HG02571 (cell line): ENCODE data around the gene BCAS1.

Source experiments
- ATAC-seq: cut with Tn5 transposase; IDR thresholded peaks from one replicate; pipeline ENCODE4 v1.9.1; 2021; ENCODE audit warnings: mild to moderate bottlenecking, moderate library complexity; ENCODE audit not compliant: unreplicated experiment

The BCAS1 gene

DNA sequence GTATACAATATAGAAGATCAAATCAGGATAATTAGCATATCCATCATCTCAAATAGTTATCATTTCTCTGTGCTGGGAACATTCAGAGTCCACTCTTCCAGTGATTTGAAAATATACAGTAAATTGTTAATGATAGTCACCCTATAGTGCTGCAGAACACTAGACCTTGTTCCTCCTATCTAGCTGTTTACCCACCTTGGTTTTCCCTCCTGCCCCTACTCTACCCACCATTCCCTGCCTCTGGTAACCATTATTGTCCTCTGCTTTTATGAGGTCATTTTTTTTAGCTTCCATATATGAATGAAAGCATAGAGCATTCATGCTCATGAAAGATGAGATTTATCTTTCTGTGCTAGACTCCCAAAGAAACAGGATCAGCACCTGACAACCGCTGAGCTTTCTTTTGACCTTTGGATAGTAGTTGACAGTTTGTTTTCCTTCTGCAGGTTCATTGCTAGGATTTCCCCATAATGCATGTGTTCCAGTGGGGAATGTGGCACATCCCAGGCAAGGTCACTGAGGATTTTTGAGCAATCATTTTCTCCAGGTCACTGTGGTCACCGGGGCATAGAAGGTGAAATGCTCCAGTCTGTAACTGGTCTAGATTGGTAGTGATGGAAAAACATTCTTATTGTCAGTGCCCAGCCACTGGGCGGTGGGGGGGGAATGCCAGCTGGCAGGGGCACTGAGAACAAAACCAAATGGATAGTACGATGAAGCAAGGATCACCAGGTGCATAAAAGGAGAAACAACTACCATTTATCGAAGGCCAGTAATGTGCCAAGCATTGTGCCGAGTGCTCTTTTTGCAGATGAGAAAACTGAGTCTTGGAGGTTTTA, 33.6 kb upstream of the BCAS1 start:
- no peak for ATAC-seq

DNA sequence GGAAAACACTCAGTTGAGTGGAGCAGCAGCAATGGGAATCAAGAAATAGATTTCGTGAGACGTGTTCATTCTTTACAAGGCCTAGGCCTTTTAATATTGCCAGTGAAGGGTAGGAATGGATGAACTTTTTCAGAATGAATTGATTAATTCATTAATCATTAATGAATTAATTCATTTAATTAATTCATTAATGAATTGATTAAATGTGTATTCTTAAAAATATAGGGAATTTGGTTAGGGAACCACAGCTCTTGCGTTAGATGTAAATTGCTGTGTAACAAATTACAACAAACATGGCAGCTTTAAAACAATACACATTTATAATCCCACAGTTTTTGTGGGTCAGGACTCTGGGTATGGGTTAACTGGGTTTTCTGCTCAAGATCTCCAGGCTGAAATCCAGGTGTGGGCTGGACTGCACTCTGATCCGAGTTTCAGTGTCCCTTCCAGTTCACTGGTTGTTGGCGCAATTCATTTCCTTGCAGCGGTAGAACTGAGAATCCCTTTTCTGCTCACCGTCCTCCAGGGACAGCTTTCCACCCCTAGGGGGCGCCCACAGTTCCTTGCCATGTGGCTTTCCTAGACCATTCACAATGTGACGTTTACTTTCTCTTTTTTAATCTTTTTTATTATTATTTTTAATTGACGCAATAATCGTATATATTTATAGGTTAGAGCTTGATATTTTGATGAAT, 32.8 kb upstream of the BCAS1 start:
- peak; percentile 77 for ATAC-seq

DNA sequence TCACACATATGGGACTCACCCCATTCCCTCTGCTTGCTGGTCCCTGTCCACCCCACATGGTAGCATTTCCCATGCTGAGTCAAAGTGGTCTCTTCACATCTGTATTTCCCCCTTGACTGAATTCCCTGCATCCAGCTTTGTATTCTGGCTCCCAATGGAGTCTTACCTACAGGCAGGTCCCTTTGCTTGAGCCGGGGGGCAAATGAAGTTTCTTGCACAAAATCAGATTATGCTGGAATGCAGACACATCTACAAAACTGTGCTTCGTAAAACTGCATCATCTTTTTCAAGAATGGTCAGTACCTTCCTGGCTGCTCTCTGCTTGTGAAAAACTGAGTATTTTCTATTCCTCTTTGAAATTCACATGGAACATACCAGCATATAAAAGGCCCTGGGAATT, 32.1 kb upstream of the BCAS1 start:
- no peak for ATAC-seq

DNA sequence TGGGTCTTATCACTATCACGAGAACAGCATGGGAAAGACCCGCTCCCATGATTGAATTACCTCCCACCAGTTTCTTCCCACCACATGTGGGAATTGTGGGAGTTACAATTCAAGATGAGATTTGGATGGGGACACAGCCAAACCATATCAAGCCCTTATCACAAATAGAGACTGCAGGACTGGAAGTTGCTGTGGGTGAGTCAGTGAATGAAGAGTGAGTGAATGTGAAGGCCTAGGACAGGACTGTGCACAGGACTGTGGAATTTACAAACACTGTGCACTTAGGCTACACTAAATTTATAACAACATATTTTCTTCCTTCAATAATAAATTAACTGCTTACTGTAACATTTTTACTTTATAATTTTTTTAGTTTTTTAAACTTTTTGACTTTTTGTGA, 30.2 kb upstream of the BCAS1 start:
- ATAC-seq = no peak

DNA sequence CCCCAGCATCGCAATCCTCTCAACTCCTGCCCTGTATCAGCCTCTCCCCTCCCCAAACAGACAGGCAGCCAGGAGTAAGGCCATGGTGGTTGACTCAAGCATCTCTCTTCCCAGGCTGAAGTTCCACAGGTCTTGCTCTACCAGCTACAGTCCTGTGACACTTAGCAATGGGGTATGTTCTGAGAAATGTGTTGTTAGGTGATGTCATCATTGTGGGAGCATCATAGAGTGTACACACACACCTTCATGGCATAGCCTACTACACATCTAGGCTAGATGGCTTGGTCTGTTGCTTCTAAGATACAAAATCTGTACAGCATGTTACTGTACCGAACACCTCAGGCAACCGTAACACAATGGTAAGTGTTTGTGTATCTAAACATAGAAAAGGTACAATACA, 29.5 kb upstream of the BCAS1 start:
- no peak for ATAC-seq

DNA sequence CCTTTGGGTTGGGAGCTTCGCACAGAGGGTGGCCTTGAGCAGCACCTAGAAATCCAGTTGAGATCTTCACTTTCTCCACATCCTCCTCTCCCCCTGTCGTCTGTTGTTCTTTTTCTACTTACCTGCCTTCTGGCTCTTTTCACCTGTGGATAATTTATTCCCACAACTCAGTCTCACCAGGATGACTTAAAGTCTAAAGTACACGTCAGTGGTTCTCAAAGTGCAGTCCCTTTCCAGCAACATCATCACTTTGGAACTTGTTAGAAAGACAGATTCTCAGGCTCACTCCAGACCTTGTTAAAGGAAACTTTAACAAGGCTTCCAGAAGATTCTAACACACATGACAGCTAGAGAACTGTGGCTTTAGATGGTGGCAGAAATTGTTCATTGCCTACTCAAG, 27.7 kb upstream of the BCAS1 start:
- ATAC-seq = no peak

DNA sequence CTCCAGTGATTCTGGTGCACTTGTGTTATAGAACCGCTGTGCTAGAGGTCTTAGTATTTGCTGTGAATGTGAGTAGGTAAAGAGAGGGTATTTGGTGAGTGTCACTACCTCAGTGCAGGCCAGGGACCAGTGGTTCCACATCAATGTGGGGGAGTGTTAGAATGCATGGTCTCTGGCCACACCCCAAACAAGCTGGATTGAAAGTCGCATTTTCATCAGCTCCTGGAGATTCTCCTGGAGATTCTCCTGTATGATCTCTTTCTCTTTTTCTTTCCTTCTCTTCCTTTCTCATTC, 26.8 kb upstream of the BCAS1 start:
- ATAC-seq = no peak

DNA sequence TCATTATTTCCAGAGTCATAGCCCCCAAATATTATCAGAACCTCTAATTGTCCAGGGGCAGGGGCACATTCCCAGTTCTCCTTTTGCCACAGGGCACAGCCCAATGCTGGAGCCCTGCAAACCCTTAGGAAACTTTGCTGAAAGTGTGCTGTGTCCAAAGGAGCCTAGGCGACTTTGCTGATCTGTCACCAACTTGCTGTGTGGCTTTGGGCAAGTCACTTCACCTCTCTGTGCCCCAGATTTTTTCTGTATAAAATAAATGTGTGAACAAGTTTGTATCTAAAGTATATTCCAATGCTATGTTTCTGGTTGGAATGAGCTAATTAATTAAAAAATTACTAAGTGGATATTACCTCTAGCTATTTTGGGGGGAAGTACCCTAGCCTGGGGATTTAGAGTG, 25.4 kb upstream of the BCAS1 start:
- no peak for ATAC-seq

DNA sequence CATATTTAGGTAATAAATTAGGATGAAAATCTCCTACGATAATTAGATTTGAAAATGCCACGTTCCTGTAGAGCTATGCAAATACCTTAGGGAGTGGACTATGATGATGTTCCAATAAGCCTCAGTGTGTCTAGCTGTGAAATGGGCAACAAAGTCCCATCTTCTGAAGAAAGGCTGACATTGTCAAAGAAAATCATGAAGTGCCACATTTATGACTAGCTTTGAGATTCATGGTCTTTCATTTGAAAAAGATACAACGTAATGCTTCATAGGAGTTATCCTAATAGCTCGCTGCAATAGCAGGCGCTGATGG, 23.8 kb upstream of the BCAS1 start:
- no peak for ATAC-seq

DNA sequence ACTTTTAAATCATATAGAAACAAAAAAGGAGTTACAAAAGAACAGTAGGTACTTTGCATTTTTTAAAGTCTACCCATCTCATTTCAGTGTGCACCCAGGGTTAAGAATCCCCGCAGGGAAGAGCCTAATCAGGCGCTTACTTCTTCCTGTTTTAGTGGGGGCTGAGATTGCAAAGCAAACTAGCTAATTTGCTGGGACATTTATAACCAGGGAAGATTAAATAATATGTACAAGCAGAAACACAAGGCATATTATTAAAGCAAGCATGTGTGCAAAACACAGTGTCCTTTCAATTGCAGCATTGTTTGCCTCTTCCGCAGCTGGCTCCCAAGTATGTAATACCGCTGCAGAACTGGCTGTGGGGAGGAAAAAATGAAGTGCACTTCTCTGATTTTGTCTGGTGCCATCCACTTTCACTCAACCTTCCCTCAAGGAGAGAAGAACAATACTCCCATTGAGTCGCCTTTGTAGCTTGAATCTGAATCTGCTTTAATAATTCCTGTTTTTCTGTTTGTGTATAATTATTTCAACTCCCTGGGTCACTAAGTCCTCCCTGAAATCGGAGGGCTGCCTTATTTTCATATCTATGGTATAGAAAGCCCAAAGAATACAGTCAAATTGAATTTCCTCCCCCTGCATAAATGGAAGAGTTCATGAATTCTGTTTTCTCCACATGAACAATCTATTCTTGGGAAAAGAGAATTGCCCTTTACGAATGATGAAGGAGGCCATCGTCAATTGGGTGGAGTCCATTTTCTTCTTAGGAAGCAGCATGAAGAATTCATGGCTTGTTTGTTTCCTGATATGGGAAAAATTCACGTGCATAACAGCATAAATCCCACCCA, 23.3 kb upstream of the BCAS1 start:
- ATAC-seq = no peak

DNA sequence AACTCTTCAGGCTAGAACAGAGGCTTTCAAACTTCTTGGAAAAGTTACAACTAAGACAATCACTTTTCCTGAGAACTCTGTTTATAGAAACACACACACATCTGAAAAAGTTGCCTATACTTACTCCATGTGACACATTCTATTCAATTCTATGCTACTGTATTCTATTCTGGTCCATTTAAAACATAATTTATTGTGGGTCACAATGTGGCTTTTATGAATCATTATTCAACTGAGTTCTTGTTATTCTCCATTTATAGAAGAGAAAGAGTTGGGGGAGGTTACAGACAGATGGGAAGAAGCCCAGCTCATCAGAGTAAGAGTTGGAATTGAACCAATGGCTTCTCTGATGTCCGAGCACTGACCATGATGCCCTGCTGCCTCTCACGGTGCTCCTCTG, 21.6 kb upstream of the BCAS1 start:
- no peak for ATAC-seq

DNA sequence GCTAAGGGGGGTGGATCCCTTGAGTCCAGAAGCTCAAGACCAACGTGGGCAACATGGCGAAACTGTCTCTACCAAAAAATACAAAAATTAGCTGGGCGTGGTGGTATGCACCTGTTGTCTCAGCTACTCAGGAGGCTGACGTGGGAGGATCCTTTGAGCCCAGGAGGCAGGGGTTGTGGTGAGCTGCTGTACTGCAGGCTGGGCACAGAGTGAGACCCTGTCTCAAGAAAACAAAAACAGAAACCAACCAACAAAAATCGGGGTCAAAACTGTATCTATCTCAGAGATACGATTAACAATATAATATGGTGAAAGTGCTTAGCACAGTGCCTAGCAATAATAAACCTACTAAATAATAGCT, 20.7 kb upstream of the BCAS1 start:
- ATAC-seq = no peak

DNA sequence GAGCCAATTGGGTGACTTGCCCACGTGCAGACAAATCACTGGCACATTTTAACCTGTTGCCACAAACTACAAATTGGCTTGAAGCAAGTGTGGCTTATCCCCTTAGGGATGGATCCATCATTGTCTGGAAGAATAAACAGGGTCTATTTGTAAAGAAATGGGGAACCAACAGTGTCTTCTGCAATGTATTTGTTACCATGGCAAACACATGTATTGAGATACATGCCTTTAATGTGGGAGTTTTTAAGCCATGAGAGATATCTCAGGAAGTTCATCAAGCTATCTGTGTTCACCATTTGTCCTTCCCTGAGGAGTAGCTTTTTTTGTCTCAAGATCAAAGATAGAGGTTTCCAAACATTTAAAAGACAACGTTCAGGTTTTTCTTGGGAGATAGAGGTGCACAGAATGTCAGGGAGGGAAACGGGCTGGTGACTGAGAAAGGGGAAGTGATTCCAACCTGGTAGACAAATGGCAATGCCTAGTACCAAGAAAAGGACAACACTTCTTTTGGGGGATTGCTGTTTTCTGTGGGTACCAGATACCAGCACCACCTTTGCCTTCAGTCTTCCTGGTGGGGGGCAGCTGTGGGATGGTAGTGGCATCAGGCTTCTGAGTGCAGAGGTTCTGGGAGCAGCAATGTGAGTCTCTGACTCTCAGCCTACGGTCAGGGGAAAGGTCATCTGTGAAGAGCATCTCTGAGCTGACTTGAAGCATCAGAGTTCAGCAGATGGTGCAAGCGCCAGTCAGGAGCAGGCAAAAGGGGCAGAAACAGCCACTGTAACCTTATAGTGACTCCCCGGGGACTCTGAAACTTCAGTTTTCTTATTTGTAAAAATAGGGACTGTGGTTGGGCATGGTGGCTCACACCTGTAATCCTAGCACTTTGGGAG, 20.1 kb upstream of the BCAS1 start:
- no peak for ATAC-seq

DNA sequence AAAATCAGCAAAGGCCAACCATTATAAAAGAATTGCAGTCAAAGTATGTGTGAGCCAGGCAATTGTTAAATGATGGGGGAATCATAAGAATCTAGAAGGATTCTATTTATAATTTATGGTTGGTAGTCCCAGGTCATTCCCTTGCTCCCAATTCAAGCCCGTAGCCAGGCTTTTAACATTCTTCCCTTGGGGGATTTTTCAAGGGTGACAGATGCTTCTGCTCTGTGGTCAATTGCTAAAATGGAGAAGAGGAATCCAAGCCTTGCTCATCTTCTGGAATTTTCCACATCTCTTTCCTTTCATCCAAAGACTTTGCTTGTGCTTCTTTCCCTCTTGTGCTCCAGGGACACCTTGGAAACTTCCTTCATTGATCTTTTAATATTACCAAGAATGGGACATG, 18.0 kb upstream of the BCAS1 start:
- ATAC-seq = no peak

DNA sequence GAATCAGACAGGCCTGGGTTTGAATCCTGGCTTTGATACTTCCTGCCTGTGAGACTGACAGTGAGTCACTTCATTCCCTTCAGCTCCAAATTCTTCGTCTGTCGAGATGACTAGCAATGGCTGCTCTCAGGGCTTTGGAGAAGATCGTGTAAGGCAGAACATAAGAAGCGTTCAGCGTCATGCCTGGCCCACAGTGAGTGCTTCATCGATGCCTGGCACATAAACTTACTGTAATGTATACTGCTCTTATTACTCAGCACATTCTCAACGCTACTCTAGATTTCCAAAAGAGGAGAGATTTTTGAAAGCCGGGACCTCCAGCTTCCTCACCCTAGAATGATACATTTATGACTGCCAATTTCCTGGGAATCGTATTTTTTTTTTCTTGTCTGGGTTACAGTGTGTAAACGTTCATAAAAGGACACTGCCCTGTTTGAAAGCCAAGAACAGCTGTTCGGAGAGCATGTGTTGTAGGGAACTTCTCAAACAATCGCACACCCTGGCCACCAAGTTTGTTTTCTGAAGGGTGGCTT, 16.2 kb upstream of the BCAS1 start:
- no peak for ATAC-seq

DNA sequence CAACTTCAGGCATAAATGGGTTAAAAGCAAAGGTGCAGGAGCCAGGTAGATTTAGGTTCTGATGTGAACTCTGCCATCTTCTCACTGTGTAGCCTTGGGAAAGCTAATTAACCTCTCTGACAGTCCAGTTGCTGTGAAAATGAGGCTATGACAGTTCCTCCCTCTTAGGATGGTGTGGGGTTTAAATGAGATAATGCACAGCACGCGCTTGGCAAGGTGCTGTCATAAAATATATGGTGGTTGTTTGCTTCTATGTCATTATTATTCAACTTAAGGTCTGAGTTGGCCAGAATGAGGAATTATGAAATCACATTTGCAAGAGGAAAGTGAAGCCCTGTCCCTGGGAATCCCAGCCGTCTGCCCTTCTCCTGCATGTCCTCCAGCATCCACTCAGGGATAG, 15.5 kb upstream of the BCAS1 start:
- no peak for ATAC-seq

DNA sequence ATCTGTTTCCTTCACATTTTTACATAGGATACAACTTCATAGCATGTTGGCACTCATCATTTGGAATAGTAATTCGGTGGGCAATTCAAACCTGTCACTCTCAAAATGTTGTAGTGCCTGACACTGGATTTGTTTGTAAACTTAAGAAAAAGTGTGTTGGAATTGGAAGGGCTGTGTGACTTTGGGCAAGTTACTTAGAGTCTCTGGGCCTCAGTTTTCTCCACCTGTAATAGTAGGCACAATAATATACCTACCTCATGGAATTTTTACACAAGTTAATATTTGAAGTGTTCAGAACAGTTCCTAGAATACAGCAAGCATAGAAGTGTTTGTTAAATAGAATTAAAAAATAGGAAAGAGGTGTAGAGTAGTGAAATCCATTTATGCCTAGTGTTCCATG, 15.0 kb upstream of the BCAS1 start:
- ATAC-seq = no peak

DNA sequence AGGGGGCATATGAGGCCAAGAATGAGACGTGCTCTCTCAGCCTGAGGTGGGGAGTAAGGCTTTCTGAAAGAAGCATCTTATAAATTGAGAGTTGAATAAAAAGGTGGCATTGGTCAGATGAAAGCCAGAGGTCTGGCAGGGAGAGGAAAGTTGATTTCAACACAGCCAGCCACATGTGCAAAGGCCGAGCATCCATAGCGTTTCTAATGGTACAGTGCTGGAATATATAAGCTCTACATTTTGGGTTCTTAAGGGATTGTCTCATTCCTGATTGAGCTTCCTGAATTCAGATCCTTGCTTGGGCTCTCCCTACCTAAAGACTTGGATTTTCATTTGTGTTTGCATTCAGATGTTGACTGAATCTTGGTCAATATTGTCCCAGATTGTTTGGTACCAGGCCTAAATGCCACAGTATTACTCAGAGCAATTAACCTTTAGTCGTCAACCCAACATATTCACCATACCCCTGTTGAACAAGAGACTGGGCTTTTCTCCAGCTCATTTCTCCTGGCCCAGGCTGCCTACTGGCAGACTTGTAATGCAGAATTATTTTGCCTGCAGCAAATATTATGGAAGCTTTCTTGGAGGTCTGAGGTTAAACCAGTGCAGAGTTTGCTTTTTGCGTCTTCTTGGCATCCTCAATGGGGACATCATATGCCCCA, 14.5 kb upstream of the BCAS1 start:
- no peak for ATAC-seq

DNA sequence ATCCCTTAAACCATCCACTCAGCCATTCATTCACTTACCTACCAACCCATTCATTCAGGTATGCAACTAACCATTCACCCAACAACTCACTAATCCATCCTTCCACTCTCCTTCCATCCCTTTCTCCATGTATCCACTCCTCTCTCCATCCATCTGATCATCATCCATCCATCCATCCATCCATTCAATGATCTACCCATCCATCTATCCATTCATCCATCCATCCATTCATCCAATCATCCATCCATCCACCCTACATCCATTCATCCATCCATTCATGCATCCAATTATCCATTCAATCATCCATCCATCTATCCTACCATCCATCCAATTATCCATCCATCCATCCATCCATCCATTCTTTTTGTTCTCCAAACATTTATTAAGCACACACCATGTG, 13.8 kb upstream of the BCAS1 start:
- no peak for ATAC-seq

DNA sequence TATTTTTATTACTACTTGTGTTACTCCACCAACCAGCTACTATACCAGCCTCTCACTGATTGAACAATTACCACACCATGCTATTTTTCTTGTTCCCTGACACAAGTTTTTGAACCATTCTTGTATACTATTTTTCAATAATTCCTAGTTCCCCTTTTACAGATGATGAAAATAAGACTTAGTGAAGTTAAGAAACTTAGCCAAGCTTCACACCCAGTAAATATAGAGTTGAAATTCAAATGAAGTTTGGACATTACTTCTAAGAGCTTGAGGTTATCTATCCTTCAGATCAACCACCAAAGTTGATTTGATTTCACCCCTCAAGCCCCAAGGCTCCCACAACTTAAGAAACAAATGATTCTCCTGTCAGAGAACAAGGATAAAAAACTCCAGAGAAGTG, 13.1 kb upstream of the BCAS1 start:
- no peak for ATAC-seq
